Osteocyte (in vitro differentiated cells): ENCODE data around the gene MAPK13. TPM values are rescaled to one million over a fixed set of nuclear protein-coding genes. Genes with fewer than 3 reads are reported as not detected.

Experiments used
- DNase-seq: peaks from one replicate; pipeline ENCODE4 v3.0.0; 2021; ENCODE audit warnings: mixed read lengths; ENCODE audit not compliant: unreplicated experiment; ENCODE audit errors: extremely low spot score
- H3K27ac Mint-ChIP-seq: one replicate; pipeline ENCODE4 v1.8.0; 2021; ENCODE audit warnings: mild to moderate bottlenecking, mixed read lengths; ENCODE audit not compliant: unreplicated experiment
- H3K27me3 Mint-ChIP-seq: one replicate; pipeline ENCODE4 v1.8.0; 2021; ENCODE audit warnings: mixed read lengths; ENCODE audit not compliant: unreplicated experiment
- H3K36me3 Mint-ChIP-seq: one replicate; pipeline ENCODE4 v1.8.0; 2021; ENCODE audit warnings: mixed read lengths; ENCODE audit not compliant: unreplicated experiment
- H3K4me1 Mint-ChIP-seq: one replicate; pipeline ENCODE4 v1.8.0; 2021; ENCODE audit warnings: mixed read lengths; ENCODE audit not compliant: unreplicated experiment
- H3K4me3 Mint-ChIP-seq: one replicate; pipeline ENCODE4 v1.8.0; 2021; ENCODE audit warnings: mild to moderate bottlenecking, moderate library complexity, mixed read lengths; ENCODE audit not compliant: unreplicated experiment
- H3K9me3 Mint-ChIP-seq: one replicate; pipeline ENCODE4 v1.8.0; 2021; ENCODE audit warnings: mixed read lengths; ENCODE audit not compliant: unreplicated experiment
- CTCF ChIP-seq: fragments of 200-600 bp; sonication (generic); IDR thresholded peaks from 2 replicates; pipeline ENCODE4 v1.5.0; 2021; ENCODE audit warnings: antibody characterized with exemption, mild to moderate bottlenecking, moderate library complexity
- total RNA-seq: library from RNA; stranded (reverse); gene quantifications from 2 replicates; pipeline ENCODE4 v1.2.1, GENCODE V29; 2021

The MAPK13 gene
- total RNA-seq, 1 donor from 2014 or later, result 1.5 TPM

GRCh38 chr6:36117658-36118549, 12.4 kb upstream of the MAPK13 start:
- no peaks in the 10 kb centered on the region for H3K9me3 Mint-ChIP-seq
- peaks cover 10% of the 10 kb centered on the region for H3K4me1 Mint-ChIP-seq
- peaks cover 12% of the 10 kb centered on the region for H3K36me3 Mint-ChIP-seq
- no peak for TF ChIP-seq CTCF
- H3K27ac Mint-ChIP-seq, result no peak overlapping the region
- no peaks in the 10 kb centered on the region for H3K27me3 Mint-ChIP-seq
- H3K4me3 Mint-ChIP-seq, result no peak overlapping the region
- DNase-seq, result no peak

- Mint-ChIP-seq H3K27ac (no peak overlapping the region), H3K4me3 (no peak overlapping the region), H3K27me3 (no peaks in the 10 kb centered on the region), H3K9me3 (no peaks in the 10 kb centered on the region), H3K4me1 (peaks cover 8% of the 10 kb centered on the region), H3K36me3 (peaks cover 12% of the 10 kb centered on the region)
- no peak for DNase-seq
- TF ChIP-seq CTCF, result no peak
These were observed 11.7 kb upstream of the MAPK13 start for GRCh38 chr6:36118550-36119107.

- peaks cover 6% of the 10 kb centered on the region for H3K4me1 Mint-ChIP-seq
- DNase-seq, result no peak
- no peak overlapping the region for H3K27ac Mint-ChIP-seq
- no peak for TF ChIP-seq CTCF
- no peak overlapping the region for H3K4me3 Mint-ChIP-seq
- peaks cover 12% of the 10 kb centered on the region for H3K36me3 Mint-ChIP-seq
- no peaks in the 10 kb centered on the region for H3K9me3 Mint-ChIP-seq
- no peaks in the 10 kb centered on the region for H3K27me3 Mint-ChIP-seq
These were observed 11.1 kb upstream of the MAPK13 start for GRCh38 chr6:36119209-36119608.

GRCh38 chr6:36120018-36120417, 10.3 kb upstream of the MAPK13 start:
- Mint-ChIP-seq H3K9me3 (no peaks in the 10 kb centered on the region), H3K27me3 (no peaks in the 10 kb centered on the region), H3K4me1 (peaks cover 6% of the 10 kb centered on the region), H3K4me3 (no peak overlapping the region), H3K36me3 (peaks cover 12% of the 10 kb centered on the region), H3K27ac (no peak overlapping the region)
- no peak for DNase-seq
- TF ChIP-seq CTCF, result no peak

GRCh38 chr6:36120539-36120938, 9.8 kb upstream of the MAPK13 start:
- peaks cover 6% of the 10 kb centered on the region for H3K4me1 Mint-ChIP-seq
- peaks cover 12% of the 10 kb centered on the region for H3K36me3 Mint-ChIP-seq
- no peak for TF ChIP-seq CTCF
- no peak overlapping the region for H3K27ac Mint-ChIP-seq
- no peak overlapping the region for H3K4me3 Mint-ChIP-seq
- no peaks in the 10 kb centered on the region for H3K9me3 Mint-ChIP-seq
- DNase-seq, result no peak
- no peaks in the 10 kb centered on the region for H3K27me3 Mint-ChIP-seq
